Anterior cingulate cortex (tissue), 58 donors: Measurements from ENCODE around the gene CCDC122.

Source experiments
- DNase-seq, 58 donors: peaks; one replicate each; lab custom pipeline; 2025; lab: John Stamatoyannopoulos, UW

The CCDC122 gene

DNA sequence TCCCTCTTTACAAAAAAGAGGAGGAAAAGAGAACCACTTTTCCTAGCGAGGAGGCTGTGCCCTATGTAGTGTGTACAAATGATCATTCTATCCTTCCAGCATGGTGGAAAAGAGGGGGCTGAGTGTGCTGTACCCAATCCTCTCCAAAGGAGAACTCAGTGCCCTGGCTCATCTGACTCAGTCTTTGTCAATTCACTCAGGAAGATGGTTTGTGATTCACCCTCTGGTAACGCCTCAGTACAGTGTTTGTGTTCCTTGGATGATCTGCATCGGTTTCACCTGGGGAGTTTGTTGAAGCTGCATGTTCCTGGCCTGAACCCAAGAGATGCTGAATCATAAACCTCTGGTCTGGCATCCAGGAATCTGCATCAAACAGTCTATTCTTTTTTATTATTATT is 74.5 kb downstream of the CCDC122 start:
- DNase-seq = peak in 20 of 58 donors; percentile 7 to 63 (median 25)

DNA sequence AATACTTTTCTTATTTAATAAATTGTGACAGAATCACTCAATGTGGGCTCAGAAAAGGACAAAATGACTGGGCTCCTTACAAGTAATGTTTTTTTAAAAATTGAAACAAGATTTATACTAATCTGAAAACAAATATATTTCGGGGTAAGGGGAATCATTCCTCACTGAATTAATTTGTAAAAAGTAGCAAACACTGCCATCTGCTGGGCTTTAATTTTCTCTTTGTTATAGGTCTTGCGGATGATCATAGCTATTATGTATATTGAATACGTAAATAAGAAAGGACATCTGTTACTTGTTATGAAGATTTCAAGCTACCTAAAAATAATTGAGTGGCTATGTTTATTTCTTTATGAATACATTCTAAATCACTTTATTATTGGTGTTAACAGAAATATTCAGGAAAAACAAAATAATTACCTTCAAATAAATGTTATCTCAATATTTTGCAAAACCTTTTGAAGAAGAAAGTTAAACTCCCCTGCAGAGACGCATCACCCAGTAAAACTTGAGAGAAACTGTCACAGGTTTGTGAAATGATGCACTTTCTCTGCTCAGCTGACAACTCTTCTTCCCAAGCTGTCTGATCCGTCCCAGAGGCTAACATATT is 75.0 kb downstream of the CCDC122 start:
- DNase-seq = peak in 4 of 58 donors; percentile 19 to 76 (median 26)

DNA sequence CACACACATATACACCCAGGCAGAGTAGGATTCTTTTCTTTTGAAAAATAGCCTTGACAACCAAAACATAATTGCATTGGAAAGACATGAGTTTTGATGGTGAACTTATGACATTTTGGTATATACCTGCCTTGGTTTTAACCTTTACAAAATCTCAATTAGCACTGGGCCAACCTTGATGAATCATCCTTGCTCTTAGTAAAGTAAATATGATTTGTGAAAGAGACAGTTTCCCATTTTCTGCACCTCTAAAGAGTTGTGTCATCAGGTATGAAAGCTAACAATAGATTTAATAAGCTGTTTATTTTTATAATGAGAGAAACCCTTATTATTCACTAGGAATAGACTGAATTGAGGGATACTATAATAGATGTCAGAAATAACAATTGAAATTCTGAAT is 77.0 kb downstream of the CCDC122 start:
- DNase-seq = no peak

DNA sequence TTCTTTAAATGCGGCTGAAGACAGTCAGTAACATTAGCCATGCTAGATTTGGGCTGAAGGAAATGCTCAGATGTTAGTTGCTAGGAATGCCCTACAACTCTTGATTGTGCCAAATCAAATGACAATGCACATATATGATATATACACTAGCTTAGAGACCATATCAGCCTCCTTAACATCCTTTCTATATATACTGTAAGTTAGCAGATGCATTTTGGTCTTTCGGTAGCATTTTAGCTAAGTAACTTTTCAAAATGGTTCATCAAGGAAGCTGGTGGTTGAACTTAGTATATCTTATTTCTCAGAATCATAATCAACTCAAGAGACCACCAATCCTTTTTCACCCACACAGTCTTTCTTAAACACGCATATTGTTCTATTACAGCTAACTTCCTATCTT is 78.7 kb downstream of the CCDC122 start:
- DNase-seq = no peak

DNA sequence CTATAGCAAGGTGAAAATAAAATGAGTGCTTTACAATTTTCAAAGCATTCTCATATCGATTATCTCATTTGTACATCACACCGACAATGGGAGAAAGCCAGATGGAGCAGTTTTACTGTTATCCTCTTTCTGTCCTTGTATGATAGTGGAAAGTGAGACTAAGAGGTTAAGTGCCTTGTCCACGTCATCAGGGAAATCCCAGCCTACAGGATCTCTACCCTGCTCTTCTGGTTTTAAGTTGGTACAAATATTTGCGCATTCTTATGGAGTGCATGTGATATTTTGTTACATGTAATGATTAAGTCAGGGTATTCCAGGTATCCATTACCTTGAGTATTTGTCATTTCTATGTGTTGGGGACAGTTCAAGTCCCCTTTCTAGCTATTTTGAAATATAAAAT is 80.3 kb downstream of the CCDC122 start:
- DNase-seq = no peak

DNA sequence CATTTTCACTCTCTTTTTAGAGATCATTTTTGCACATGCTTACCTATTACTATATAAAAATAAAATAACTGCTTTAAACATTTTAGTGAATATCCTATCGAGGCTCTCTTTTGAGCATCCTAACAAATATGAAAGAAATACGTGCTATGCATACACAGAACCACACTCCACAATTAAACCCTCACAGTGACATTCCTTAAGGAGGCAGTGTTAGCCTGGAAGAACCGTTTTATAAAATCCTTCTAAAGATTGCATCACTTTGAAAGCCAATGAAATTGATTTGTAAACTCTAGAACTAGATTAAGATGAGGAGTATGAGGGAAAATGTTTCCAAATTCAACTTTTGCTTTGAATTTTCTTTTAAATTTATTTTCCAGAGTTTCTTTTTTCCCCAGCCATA is 81.7 kb downstream of the CCDC122 start:
- DNase-seq = peak in 1 of 58 donors; percentile 28

DNA sequence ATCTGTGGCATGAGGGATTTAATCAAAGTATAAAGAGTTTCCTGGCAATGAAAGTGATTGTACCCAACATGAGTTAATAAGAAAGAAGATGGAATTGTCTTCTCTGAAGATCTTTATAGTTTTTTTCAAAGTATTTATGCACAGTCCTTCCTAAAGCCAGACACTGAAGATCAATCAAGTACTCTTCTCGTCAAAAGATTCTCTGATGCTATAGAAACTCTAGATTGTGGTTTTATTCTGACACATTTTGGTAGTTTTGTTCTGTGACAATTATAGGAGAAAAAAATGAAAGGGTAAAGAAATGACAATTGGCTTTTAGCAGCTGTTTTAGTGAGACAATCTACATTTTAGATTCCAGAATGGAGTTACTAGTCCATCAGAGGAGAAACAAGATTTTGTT is 82.4 kb downstream of the CCDC122 start:
- no peak for DNase-seq

DNA sequence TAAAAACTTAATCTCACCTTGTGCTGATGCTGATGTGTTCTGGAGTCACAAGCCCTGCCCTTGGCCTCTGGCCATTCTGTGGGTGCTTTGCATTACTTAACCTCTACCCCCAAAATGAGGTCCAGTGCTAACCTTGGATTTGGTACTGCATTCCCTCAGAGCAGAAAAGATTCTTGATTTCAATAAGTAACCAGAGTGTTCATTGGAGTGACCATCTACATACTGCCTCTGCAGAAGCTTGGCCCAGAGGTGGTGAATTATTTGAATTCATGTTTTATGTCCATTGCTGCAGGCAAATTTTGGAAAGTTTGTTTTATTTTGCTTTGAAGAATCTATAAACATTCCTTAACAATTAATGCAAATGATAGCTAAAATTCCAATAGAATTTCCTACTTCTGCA is 85.1 kb downstream of the CCDC122 start:
- DNase-seq = no peak

DNA sequence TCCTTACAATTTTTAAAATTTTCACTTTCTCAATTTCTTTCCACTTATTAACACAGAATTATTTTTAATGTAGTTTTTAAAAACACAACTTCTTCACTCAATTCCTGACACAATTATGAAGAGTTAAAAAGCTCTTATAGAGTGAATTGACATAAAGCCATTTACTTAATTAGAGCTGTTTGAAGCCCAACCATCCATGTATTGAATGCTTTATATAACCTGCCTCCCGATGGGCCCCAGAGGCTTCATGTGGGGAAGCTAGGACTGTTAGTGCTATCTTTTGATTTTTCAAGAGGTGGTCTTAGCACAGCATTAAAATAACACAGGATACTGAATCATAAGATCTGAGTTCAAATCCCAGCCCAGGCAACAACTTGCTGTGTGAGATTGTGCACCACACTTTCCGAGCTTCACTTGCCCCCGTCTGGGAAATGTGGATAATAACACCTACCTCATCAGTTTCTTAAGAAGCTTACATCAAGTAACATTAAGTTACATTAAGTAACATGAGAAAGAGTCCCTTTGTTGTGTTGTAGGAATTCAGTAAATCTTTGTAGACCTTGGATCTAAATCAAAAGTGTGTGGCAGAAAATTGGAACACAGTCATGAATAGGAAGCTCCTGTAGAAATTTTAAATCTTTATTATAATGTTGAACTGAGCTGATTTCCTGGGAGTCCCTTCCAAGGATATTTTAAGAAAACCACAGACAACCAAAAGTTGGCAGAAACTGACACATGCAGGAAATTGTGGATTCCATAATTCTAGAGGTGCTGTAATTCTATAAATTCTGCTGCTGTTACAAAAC is 87.3 kb downstream of the CCDC122 start:
- DNase-seq = no peak

DNA sequence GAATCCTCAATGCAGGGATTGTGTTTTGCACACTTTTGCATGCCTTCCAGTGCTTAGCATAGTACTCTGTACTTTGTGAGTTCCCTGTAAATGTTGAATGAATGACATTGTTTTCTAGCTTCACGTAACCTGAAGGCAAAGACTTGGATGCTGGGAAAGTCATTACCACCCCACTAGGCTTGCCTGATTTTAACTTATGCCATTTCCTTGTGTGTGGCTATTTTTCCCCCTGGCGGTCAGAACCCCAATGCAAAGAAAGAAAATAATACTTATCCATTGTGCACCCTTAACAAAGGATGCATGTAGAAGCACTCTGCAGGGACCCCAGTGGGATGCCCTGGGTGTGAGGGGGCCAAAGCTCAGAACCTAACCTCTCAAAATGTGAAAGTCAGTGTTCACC is 91.5 kb downstream of the CCDC122 start:
- peak in 13 of 58 donors; percentile 6 to 45 (median 15) for DNase-seq

DNA sequence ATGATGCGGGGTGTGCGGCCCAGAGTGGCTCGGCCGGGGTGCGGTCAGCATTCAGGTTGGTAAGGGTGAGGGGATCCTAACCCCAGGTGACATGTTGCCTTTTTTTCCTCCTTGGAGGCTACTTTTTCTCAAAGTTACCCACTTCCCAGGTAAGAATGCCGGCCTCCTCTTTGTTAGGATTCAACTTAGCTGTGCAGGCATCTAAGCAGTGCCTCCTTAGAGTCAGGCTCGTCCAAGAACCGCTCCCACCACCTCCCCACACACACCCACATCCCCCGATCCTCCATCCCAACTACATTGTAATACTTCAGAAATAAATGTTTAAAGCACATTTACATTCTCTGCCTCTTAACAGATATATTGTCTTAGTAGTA is 92.0 kb downstream of the CCDC122 start:
- DNase-seq = no peak

DNA sequence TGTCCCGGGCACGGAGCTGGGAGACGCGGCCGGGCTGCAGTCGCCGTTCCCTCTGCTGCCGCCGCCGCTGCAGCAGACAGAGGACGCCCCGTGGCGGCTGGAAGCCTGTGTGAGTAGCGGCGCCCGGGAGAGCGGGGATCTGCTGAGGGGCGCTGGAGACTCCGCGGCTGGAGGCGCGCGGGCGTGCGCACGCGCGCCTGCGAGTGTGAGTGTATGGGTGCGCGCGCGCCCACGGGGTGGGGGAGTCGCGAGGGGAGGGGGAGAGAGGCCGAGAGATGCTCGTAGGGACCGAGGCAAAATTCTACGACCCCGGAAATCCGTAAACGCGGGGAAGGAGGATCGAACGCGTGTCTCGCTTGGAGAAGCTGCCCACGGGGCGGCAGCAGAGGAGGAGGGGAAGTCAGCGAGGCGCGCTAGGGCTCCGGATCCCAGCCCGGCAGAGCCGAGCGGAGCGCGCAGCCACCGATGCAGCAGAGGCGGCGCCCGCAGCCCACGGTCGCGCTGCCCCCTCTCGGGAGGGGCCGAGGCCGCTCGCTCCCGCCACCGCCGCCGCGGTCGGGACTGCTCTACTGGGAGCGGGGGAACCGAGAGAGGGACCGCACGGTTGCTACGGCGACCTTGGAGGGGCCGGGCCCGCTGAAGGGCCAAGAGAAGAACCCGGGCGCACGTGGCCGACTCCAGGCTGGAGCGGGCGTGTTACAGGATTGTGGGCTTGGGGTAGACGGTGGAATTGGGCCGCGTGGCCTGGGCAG is 92.6 kb downstream of the CCDC122 start, which contains the start of gene ENOX1:
TSS of gene ENOX1 (minus strand) at position 207 of the 752 bp plus-strand sequence.
- peak; percentile 48 to 96 (median 84) for DNase-seq

DNA sequence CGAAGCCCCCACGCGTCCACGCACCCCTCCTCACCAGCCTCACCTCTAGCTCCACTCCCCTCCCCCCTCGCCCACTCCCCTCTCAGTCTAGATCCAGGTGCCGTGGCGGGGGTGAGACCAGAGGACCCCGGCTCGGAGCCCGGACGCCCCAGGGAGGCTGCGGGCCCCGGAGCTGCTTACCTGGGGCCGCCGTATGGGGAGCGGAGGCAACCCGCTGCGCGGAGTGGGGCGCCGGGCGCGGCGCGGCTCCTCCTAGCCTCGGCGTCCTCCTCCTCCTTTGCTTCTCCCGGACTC is 93.1 kb downstream of the CCDC122 start:
- DNase-seq = peak in 2 of 58 donors; percentile 49 to 70
